ENCODE data around the gene CPNE9. TPM values are rescaled to one million over a fixed set of nuclear protein-coding genes. Genes with fewer than 3 reads are reported as not detected.
A peak's percentile ranks its signal among the peaks of the same experiment; 100 is the strongest.

Gene CPNE9
- total and polyA plus RNA-seq, 4 experiments from 2014 or later = 0.58 to 0.64 TPM; not detected in 2

DNA sequence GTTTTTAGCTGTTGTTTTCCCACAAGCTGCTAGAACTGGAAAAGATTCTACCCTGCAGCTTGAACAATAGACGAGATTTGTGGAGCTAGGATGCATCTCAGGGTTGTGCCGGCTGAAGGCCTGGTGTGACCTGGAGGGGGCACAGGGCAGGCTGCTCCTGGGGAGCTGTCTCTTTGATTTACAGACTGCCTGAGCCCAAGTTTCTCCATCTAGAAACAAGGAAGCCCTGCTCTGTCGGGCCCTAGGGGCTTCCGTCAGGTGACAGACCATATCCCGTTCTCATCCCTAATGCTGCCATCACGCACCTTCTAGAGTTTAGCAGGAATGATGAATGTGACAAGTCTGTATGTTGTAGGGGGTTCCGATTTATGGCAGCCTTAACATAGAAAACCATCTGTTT is 7.9 kb upstream of the CPNE9 start:
- no peaks in the 10 kb centered on the region for H3K4me1 ChIP-seq (ENCODE audit: insufficient read depth, low read length)
- Mint-ChIP-seq H3K9me3 (no peaks in the 10 kb centered on the region), H3K36me3 (peaks cover 71 to 82% of the 10 kb centered on the region in 2 donors), H3K4me1 (no peaks in the 10 kb centered on the region), H3K4me3 (no peak overlapping the region), H3K27me3 (no peaks in the 10 kb centered on the region), H3K27ac (peak overlapping the region in 1 of 7 donors; percentile 41)
- ChIA-PET POLR2A (ENCODE audit: partially characterized antibody) (no interaction called here), CTCF (ENCODE audit: partially characterized antibody) (no interaction called here)
- H3K27ac ChIP-seq (ENCODE audit: low read depth, low read length) = no peak overlapping the region
- DNase-seq = no peak
- intact Hi-C loops (cut with micrococcal nuclease) = no loop called here
- peaks cover 63% of the 10 kb centered on the region for H3K36me3 ChIP-seq (ENCODE audit: insufficient read depth, low read length)
- H3K9me3 ChIP-seq (ENCODE audit: control insufficient read depth in 1 of 2, low read length in 2 of 2) = no peaks in the 10 kb centered on the region
- no peaks in the 10 kb centered on the region for H3K27me3 ChIP-seq (ENCODE audit: insufficient read depth, low read length)
- no peak overlapping the region for H3K4me3 ChIP-seq (ENCODE audit: low read length in 2 of 2)

DNA sequence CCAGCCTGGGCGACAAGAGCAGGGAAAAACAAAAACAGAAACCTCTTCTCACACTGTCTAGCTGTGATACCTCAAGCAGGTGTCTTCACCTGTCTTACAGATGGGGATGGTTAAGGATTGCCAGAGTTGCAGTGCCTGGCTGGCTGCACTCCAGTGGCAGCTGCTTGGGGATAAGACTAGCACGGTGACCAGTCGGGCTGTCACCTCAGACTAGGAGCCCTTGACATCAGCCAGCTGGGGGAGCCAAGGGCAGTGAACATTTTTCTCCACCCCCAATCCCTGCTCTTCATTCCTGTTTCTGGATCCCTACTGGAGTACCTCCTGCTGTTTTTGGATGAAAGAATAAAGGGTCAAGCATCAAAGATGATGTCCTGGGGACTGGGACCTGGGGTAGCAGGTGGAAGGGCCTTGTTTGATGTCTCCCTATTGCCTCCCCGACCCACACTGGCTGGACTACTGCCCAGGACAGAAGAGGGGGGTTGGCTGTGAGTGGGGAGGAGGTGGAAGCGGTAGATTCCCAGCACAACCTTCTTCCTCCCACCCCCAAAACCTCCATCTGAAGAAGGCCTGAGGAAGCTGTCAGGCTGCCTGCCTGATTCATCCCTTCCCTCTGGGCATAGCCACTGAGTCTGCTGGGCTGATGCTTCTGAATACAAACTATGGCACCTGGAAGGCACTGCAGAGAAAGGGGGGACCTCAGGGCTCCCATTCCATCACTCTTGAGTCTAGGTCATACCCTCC is 7.0 kb upstream of the CPNE9 start:
- no peak overlapping the region for H3K4me3 ChIP-seq (ENCODE audit: low read length in 2 of 2)
- no peak overlapping the region for H3K27ac ChIP-seq (ENCODE audit: low read depth, low read length)
- POLR2A ChIA-PET (ENCODE audit: partially characterized antibody) = no interaction called here
- intact Hi-C loops (cut with micrococcal nuclease) = no loop called here
- DNase-seq = no peak
- H3K36me3 ChIP-seq (ENCODE audit: insufficient read depth, low read length) = peaks cover 59% of the 10 kb centered on the region
- no peaks in the 10 kb centered on the region for H3K27me3 ChIP-seq (ENCODE audit: insufficient read depth, low read length)
- Mint-ChIP-seq H3K36me3 (peaks cover 73 to 82% of the 10 kb centered on the region in 2 donors), H3K27me3 (no peaks in the 10 kb centered on the region), H3K4me1 (no peaks in the 10 kb centered on the region), H3K9me3 (no peaks in the 10 kb centered on the region), H3K4me3 (no peak overlapping the region), H3K27ac (peak overlapping the region in 1 of 7 donors; percentile 41)
- no peaks in the 10 kb centered on the region for H3K9me3 ChIP-seq (ENCODE audit: control insufficient read depth in 1 of 2, low read length in 2 of 2)
- CTCF ChIA-PET (ENCODE audit: partially characterized antibody) = no interaction called here
- no peaks in the 10 kb centered on the region for H3K4me1 ChIP-seq (ENCODE audit: insufficient read depth, low read length)

DNA sequence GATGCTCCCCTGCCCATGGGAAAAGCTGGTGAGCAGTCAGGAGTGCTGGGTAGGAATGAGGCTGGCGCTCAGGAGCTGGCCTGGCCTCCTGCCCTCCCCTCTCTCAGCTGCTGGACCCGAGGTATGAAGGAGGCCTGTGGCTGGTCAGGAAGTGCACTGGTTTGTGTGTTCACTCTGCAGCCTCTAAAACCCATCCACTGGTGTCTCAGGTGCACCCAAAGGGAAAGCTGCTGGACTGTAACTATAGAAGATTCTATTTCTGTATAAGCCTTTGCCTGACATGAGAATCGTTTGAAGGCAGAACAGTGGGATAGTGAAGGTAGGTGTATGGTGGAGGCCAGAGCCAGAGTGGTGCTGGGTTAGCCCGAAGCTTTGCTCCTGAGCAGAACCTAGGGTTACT is 5.7 kb upstream of the CPNE9 start:
- H3K36me3 Mint-ChIP-seq = peaks cover 79 to 81% of the 10 kb centered on the region in 2 donors
- Histone ChIP-seq H3K27me3 (ENCODE audit: insufficient read depth, low read length) (no peaks in the 10 kb centered on the region), H3K36me3 (ENCODE audit: insufficient read depth, low read length) (peaks cover 50% of the 10 kb centered on the region), H3K27ac (ENCODE audit: low read depth, low read length) (no peak overlapping the region), H3K9me3 (ENCODE audit: control insufficient read depth in 1 of 2, low read length in 2 of 2) (no peaks in the 10 kb centered on the region), H3K4me3 (ENCODE audit: low read length in 2 of 2) (no peak overlapping the region), H3K4me1 (ENCODE audit: insufficient read depth, low read length) (no peaks in the 10 kb centered on the region)
- no peaks in the 10 kb centered on the region for H3K9me3 Mint-ChIP-seq
- peaks cover 0 to 2% of the 10 kb centered on the region in 2 donors for H3K27me3 Mint-ChIP-seq
- CTCF ChIA-PET (ENCODE audit: partially characterized antibody) = no interaction called here
- no peak overlapping the region for H3K4me3 Mint-ChIP-seq
- H3K4me1 Mint-ChIP-seq = peaks cover 0 to 6% (median under 1%) of the 10 kb centered on the region in 4 donors
- H3K27ac Mint-ChIP-seq = peak overlapping the region in 1 of 7 donors; percentile 40
- POLR2A ChIA-PET (ENCODE audit: partially characterized antibody) = no interaction called here
- no peak for DNase-seq
- intact Hi-C loops (cut with micrococcal nuclease) = no loop called here

DNA sequence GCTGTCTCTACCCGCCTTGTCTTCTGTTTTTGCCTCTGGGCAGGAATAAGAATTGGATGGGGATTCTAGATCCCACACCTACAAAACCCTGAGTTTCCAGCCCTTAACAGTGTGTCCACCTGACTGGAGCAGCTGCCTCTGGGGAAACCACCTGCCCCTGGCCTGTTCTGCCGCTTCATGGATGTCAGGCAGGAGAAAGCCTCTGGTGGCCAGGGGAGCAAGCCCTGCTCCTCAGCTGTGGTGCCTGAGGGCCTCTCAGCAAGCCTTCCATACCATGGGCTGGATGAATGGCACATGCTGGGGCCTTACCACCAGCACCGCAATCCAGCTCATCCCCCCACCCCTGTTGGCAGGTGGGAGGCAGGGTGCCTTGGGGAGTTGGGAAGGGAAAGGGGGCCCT is 5.3 kb upstream of the CPNE9 start:
- Mint-ChIP-seq H3K27me3 (peaks cover 4 to 6% of the 10 kb centered on the region in 2 donors), H3K27ac (no peak overlapping the region), H3K4me3 (no peak overlapping the region), H3K36me3 (peaks cover 77 to 79% of the 10 kb centered on the region in 2 donors), H3K4me1 (peaks cover under 1 to 10% (median 4%) of the 10 kb centered on the region in 4 donors), H3K9me3 (no peaks in the 10 kb centered on the region)
- intact Hi-C loops (cut with micrococcal nuclease) = no loop called here
- H3K4me1 ChIP-seq (ENCODE audit: insufficient read depth, low read length) = no peaks in the 10 kb centered on the region
- ChIA-PET POLR2A (ENCODE audit: partially characterized antibody) (no interaction called here), CTCF (ENCODE audit: partially characterized antibody) (interaction anchor here (1.4 to 1.5 kb wide), 2 partner anchors 16 to 345 kb away, joined by 3 read pairs; no protein-coding TSS in a partner anchor)
- no peak overlapping the region for H3K4me3 ChIP-seq (ENCODE audit: low read length in 2 of 2)
- H3K27ac ChIP-seq (ENCODE audit: low read depth, low read length) = no peak overlapping the region
- no peaks in the 10 kb centered on the region for H3K9me3 ChIP-seq (ENCODE audit: control insufficient read depth in 1 of 2, low read length in 2 of 2)
- no peaks in the 10 kb centered on the region for H3K27me3 ChIP-seq (ENCODE audit: insufficient read depth, low read length)
- peaks cover 46% of the 10 kb centered on the region for H3K36me3 ChIP-seq (ENCODE audit: insufficient read depth, low read length)
- DNase-seq = no peak

DNA sequence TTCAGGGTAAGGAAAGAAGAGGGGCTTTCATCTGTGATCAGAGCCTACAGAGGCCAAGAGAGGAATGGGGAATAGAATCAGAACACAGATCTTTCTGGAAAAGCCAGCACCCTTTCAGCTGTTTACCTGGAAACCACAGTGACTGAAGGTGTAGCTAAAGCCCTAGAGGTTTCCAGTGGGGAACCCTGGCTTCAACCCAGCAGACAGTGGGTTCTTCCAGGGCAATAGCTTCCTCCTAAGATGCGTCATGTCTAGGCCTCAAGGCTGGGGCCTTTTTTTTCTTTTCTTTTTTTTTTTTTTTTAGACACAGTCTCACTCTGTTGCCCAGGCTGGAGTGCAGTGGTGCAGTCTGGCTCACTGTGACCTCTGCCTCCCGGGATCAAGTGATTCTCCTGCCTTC is 3.1 kb upstream of the CPNE9 start:
- no peak overlapping the region for H3K4me3 ChIP-seq (ENCODE audit: low read length in 2 of 2)
- H3K9me3 ChIP-seq (ENCODE audit: control insufficient read depth in 1 of 2, low read length in 2 of 2) = no peaks in the 10 kb centered on the region
- H3K27me3 ChIP-seq (ENCODE audit: insufficient read depth, low read length) = no peaks in the 10 kb centered on the region
- H3K4me1 Mint-ChIP-seq = peaks cover 3 to 17% (median 9%) of the 10 kb centered on the region in 4 donors
- no peaks in the 10 kb centered on the region for H3K9me3 Mint-ChIP-seq
- intact Hi-C loops (cut with micrococcal nuclease) = no loop called here
- ChIA-PET POLR2A (ENCODE audit: partially characterized antibody) (interaction anchor here (1.4 kb wide), 1 partner anchor 9 kb away, joined by 3 read pairs; no protein-coding TSS in a partner anchor), CTCF (ENCODE audit: partially characterized antibody) (no interaction called here)
- no peak for DNase-seq
- H3K27ac ChIP-seq (ENCODE audit: low read depth, low read length) = no peak overlapping the region
- peaks cover 57 to 60% of the 10 kb centered on the region in 2 donors for H3K36me3 Mint-ChIP-seq
- H3K27ac Mint-ChIP-seq = peak overlapping the region in 1 of 7 donors; percentile 36
- peaks cover 26% of the 10 kb centered on the region for H3K36me3 ChIP-seq (ENCODE audit: insufficient read depth, low read length)
- H3K27me3 Mint-ChIP-seq = peaks cover 8 to 14% of the 10 kb centered on the region in 2 donors
- H3K4me1 ChIP-seq (ENCODE audit: insufficient read depth, low read length) = peaks cover 10% of the 10 kb centered on the region
- H3K4me3 Mint-ChIP-seq = no peak overlapping the region

DNA sequence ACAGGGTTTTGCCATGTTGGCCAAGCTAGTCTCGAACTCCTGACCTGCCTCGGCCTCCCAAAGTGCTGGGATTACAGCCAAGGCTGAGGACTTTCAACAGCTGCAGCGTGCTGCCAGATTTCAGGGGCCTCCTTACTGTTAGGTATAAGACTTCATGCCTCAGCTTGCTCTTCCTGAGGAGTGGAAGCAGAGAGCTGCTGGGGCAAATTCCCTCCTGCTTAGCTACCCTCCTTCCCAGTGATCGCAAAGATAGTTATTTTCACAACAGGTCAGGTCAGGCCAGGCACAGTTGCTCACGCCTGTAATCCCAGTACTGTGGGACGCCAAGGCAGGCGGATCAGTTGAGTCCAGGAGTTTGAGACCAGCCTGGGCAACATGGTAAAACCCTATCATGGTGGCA is 2.6 kb upstream of the CPNE9 start:
- Mint-ChIP-seq H3K4me1 (peaks cover 3 to 21% (median 9%) of the 10 kb centered on the region in 4 donors), H3K27ac (peak overlapping the region in 1 of 7 donors; percentile 41), H3K36me3 (peaks cover 53 to 56% of the 10 kb centered on the region in 2 donors), H3K27me3 (peaks cover 10 to 14% of the 10 kb centered on the region in 2 donors), H3K9me3 (no peaks in the 10 kb centered on the region), H3K4me3 (no peak overlapping the region)
- no peak overlapping the region for H3K27ac ChIP-seq (ENCODE audit: low read depth, low read length)
- CTCF ChIA-PET (ENCODE audit: partially characterized antibody) = no interaction called here
- DNase-seq = no peak
- H3K9me3 ChIP-seq (ENCODE audit: control insufficient read depth in 1 of 2, low read length in 2 of 2) = no peaks in the 10 kb centered on the region
- POLR2A ChIA-PET (ENCODE audit: partially characterized antibody) = interaction anchor here (1.4 kb wide), 1 partner anchor 10 kb away, joined by 3 read pairs; no protein-coding TSS in a partner anchor
- H3K4me1 ChIP-seq (ENCODE audit: insufficient read depth, low read length) = peaks cover 10% of the 10 kb centered on the region
- H3K4me3 ChIP-seq (ENCODE audit: low read length in 2 of 2) = no peak overlapping the region
- intact Hi-C loops (cut with micrococcal nuclease) = no loop called here
- peaks cover 22% of the 10 kb centered on the region for H3K36me3 ChIP-seq (ENCODE audit: insufficient read depth, low read length)
- H3K27me3 ChIP-seq (ENCODE audit: insufficient read depth, low read length) = no peaks in the 10 kb centered on the region

DNA sequence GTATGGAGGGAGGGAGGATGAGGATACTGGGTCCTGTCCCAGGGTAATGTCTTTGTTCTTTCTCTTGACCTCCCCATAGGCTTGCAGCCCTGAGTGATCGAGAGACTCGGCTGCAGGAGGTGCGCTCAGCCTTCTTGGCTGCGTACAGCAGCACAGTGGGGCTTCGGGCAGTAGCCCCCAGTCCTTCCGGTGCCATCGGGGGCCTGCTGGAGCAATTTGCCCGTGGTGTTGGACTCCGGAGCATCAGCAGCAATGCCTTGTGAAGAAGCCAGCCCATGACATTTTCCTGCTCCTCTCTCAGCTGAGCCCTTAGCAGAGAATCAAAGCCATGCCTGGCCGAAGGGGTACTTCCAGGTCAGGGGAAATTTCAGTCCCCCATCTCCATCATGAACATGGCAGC is 1.9 kb upstream of the CPNE9 start:
- Histone ChIP-seq H3K36me3 (ENCODE audit: insufficient read depth, low read length) (peaks cover 18% of the 10 kb centered on the region), H3K4me3 (ENCODE audit: low read length in 2 of 2) (no peak overlapping the region), H3K9me3 (ENCODE audit: control insufficient read depth in 1 of 2, low read length in 2 of 2) (no peaks in the 10 kb centered on the region), H3K27me3 (ENCODE audit: insufficient read depth, low read length) (no peaks in the 10 kb centered on the region), H3K4me1 (ENCODE audit: insufficient read depth, low read length) (peaks cover 10% of the 10 kb centered on the region), H3K27ac (ENCODE audit: low read depth, low read length) (no peak overlapping the region)
- H3K27ac Mint-ChIP-seq = peak overlapping the region in 1 of 7 donors; percentile 18
- H3K4me3 Mint-ChIP-seq = no peak overlapping the region
- H3K9me3 Mint-ChIP-seq = no peaks in the 10 kb centered on the region
- ChIA-PET POLR2A (ENCODE audit: partially characterized antibody) (interaction anchor here (0.6 kb wide), 1 partner anchor 57 kb away, joined by 4 read pairs; no protein-coding TSS in a partner anchor), CTCF (ENCODE audit: partially characterized antibody) (no interaction called here)
- intact Hi-C loops (cut with micrococcal nuclease) = no loop called here
- H3K4me1 Mint-ChIP-seq = peaks cover 5 to 25% (median 9%) of the 10 kb centered on the region in 4 donors
- DNase-seq = no peak
- peaks cover 50 to 51% of the 10 kb centered on the region in 2 donors for H3K36me3 Mint-ChIP-seq
- peaks cover 10 to 16% of the 10 kb centered on the region in 2 donors for H3K27me3 Mint-ChIP-seq
